ENCODE results near the gene SOX5. TPM values are rescaled to one million over a fixed set of nuclear protein-coding genes. Genes with fewer than 3 reads are reported as not detected.

Gene SOX5
- total and polyA plus RNA-seq, 2 of the 8 experiments (the other 6 are each of a cell fraction or from before 2014, with no cell fraction given), result 2.2 to 2.6 TPM

- TF ChIP-seq CHD7 (IDR thresholded peaks at IDR 0.05; ENCODE audit: insufficient replicate concordance, low read length), result no peak
- no peak for TF ChIP-seq SIN3A (conservative IDR thresholded peaks at IDR 0.05 in 1 of 2, IDR thresholded peaks at IDR 0.05 in 1 of 2; ENCODE audit: low read depth in 1 of 2, low read length in 2 of 2)
- no peak for TF ChIP-seq ATF2 (IDR thresholded peaks at IDR 0.05; ENCODE audit: low read length)
- TF ChIP-seq POLR2A (IDR thresholded peaks at IDR 0.05; ENCODE audit: control extremely low read depth in 1 of 2, low read depth in 2 of 2, low read length in 2 of 2), result no peak
- TF ChIP-seq NRF1 (IDR thresholded peaks at IDR 0.05; ENCODE audit: low read depth, low read length), result no peak
- no peak for TF ChIP-seq RNF2 (IDR thresholded peaks at IDR 0.05; ENCODE audit: borderline replicate concordance, low read depth, low read length, missing control alignments, poor library complexity, severe bottlenecking)
- TF ChIP-seq FOSL1 (IDR thresholded peaks at IDR 0.05; ENCODE audit: insufficient read depth, low read depth, low read length), result no peak
These were observed 179.1 kb downstream of the SOX5 start (continued) for GRCh38 chr12:23770202-23770938.
